Gastroesophageal sphincter (tissue), 3 donors: Measurements from ENCODE around the gene NR2F2.

ENCODE experiments used
- EP300 ChIP-seq: sonication (generic); formaldehyde crosslinking; IDR thresholded peaks from one replicate; pipeline ENCODE4 v1.6.1; 2017; ENCODE audit warnings: antibody characterized with exemption, mild to moderate bottlenecking
- POLR2A ChIP-seq, 2 donors: fragments of 450-650 bp; IDR thresholded peaks; one replicate each; pipeline ENCODE4 v1.6.1; 2017; ENCODE audit warnings: antibody characterized with exemption in 2 of 2, mild to moderate bottlenecking in 2 of 2, moderate library complexity in 1 of 2
- POLR2AphosphoS5 ChIP-seq: sonication (generic); formaldehyde crosslinking; IDR thresholded peaks from one replicate; pipeline ENCODE4 v1.6.1; 2017; ENCODE audit warnings: antibody characterized with exemption
- TF ChIP-seq, protein P1 (sequence below), 4 experiments: fragments of 200-600 bp in 2 of 4; fragments of 450-650 bp in 2 of 4; sonication (generic) in 1 of 4; IDR thresholded peaks; one replicate each; pipeline ENCODE4 v1.5.1; 2017 to 2019; ENCODE audit warnings: antibody characterized with exemption in 4 of 4, mild to moderate bottlenecking in 2 of 4, moderate library complexity in 2 of 4

GRCh38 chr15:96321639-96322535, 8.6 kb upstream of the NR2F2 start:
- TF ChIP-seq POLR2A (IDR thresholded peaks at IDR 0.05) = peak; percentile 41 to 49
- TF ChIP-seq, protein P1, sequence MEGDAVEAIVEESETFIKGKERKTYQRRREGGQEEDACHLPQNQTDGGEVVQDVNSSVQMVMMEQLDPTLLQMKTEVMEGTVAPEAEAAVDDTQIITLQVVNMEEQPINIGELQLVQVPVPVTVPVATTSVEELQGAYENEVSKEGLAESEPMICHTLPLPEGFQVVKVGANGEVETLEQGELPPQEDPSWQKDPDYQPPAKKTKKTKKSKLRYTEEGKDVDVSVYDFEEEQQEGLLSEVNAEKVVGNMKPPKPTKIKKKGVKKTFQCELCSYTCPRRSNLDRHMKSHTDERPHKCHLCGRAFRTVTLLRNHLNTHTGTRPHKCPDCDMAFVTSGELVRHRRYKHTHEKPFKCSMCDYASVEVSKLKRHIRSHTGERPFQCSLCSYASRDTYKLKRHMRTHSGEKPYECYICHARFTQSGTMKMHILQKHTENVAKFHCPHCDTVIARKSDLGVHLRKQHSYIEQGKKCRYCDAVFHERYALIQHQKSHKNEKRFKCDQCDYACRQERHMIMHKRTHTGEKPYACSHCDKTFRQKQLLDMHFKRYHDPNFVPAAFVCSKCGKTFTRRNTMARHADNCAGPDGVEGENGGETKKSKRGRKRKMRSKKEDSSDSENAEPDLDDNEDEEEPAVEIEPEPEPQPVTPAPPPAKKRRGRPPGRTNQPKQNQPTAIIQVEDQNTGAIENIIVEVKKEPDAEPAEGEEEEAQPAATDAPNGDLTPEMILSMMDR (IDR thresholded peaks at IDR 0.05) = peak in 3 of 4 experiments; percentile 12 to 49 (median 24)
- TF ChIP-seq EP300 = no peak
- TF ChIP-seq POLR2AphosphoS5 = peak; percentile 55
